ENCODE data around the gene ATP4A.

The ATP4A gene

GRCh38 chr19:35546532-35546931 lies 16.9 kb downstream of the ATP4A start:
- H3K4me3 ChIP-seq (ENCODE audit: low read depth, low read length) = peak overlapping the region; percentile 85
- no peak for TF ChIP-seq CTCF (IDR thresholded peaks at IDR 0.05; ENCODE audit: insufficient read depth, low read depth, low read length, missing control alignments)

DNA sequence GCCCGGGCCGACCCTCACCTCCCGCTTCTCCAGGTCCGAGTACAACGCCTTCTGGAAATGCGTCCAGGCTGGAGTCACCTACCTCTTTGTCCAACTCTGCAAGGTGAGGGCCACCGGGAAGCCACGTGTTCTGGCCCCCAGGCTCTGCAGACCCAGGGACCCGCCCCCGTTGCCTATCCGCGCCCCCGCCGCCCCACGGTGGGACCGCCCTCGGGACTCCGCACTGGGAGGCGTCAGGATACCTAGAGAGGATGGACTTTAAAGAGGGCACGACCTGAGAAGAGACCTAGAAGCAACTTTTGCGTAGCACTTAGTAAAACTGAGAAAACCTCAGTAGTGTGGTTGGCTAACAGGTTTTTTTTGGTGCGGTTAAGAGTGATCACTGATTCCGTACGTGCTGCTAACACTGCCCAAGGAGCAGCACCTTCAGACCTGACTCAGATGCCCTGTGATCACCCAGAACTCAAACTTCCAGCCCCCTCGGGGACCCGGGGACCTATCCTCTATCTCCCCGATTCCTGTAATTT lies 17.5 kb downstream of the ATP4A start:
- peak overlapping the region; percentile 85 for H3K4me3 ChIP-seq (ENCODE audit: low read depth, low read length)
- TF ChIP-seq CTCF (IDR thresholded peaks at IDR 0.05; ENCODE audit: insufficient read depth, low read depth, low read length, missing control alignments) = no peak
- DNase-seq (ENCODE audit: low read depth) = peak; percentile 84

More at GRCh38 chr19:35546532-35546931, 16.9 kb downstream of the ATP4A start:
- no peak for DNase-seq (ENCODE audit: low read depth)

- DNase-seq (ENCODE audit: low read depth) = peak; percentile 92
- TF ChIP-seq CTCF (IDR thresholded peaks at IDR 0.05; ENCODE audit: insufficient read depth, low read depth, low read length, missing control alignments) = no peak
- H3K4me3 ChIP-seq (ENCODE audit: low read depth, low read length) = peak within 1 kb of the TSS; percentile 85
Measured at GRCh38 chr19:35545001-35545854, 18.2 kb downstream of the ATP4A start, which contains the start of gene TMEM147. Gene TMEM147 (plus strand): TSS chr19:35545626. CDS start chr19:35545740, 114 bp downstream.

GRCh38 chr19:35544110-35544802 lies 19.2 kb downstream of the ATP4A start:
- peak overlapping the region; percentile 85 for H3K4me3 ChIP-seq (ENCODE audit: low read depth, low read length)
- DNase-seq (ENCODE audit: low read depth) = no peak
- no peak for TF ChIP-seq CTCF (IDR thresholded peaks at IDR 0.05; ENCODE audit: insufficient read depth, low read depth, low read length, missing control alignments)

GRCh38 chr19:35543280-35544109 lies 20.0 kb downstream of the ATP4A start:
- no peak for TF ChIP-seq CTCF (IDR thresholded peaks at IDR 0.05; ENCODE audit: insufficient read depth, low read depth, low read length, missing control alignments)
- H3K4me3 ChIP-seq (ENCODE audit: low read depth, low read length) = no peak overlapping the region
- DNase-seq (ENCODE audit: low read depth) = no peak

- no peak overlapping the region for H3K4me3 ChIP-seq (ENCODE audit: low read depth, low read length)
- no peak for DNase-seq (ENCODE audit: low read depth)
- TF ChIP-seq CTCF (IDR thresholded peaks at IDR 0.05; ENCODE audit: insufficient read depth, low read depth, low read length, missing control alignments) = no peak
Measured at GRCh38 chr19:35542209-35542608, 21.2 kb downstream of the ATP4A start.
